Mesothelial cell of epicardium (in vitro differentiated cells): ENCODE results near the gene SCAP. TPM values are rescaled to one million over a fixed set of nuclear protein-coding genes. Genes with fewer than 3 reads are reported as not detected.

Experiments used
- DNase-seq, 2 experiments: peaks; one replicate each; pipeline ENCODE4 v3.0.0; 2021; ENCODE audit warnings: low spot score in 2 of 2; ENCODE audit not compliant: unreplicated experiment in 2 of 2
- H3K27ac Mint-ChIP-seq: 2 replicates; pipeline ENCODE4 v1.8.0; 2021; ENCODE audit warnings: mixed read lengths
- H3K27me3 Mint-ChIP-seq: 2 replicates; pipeline ENCODE4 v1.8.0; 2021; ENCODE audit warnings: low read depth, mixed read lengths
- H3K36me3 Mint-ChIP-seq: 2 replicates; pipeline ENCODE4 v1.8.0; 2021; ENCODE audit warnings: mixed read lengths
- H3K4me1 Mint-ChIP-seq: 2 replicates; pipeline ENCODE4 v1.8.0; 2021; ENCODE audit warnings: mixed read lengths
- H3K4me3 Mint-ChIP-seq: 2 replicates; pipeline ENCODE4 v1.8.0; 2021; ENCODE audit warnings: mild to moderate bottlenecking, moderate library complexity, mixed read lengths
- H3K9me3 Mint-ChIP-seq: 2 replicates; pipeline ENCODE4 v1.8.0; 2021; ENCODE audit warnings: mixed read lengths
- CTCF ChIP-seq: fragments of 200-600 bp; sonication (generic); IDR thresholded peaks from one replicate; pipeline ENCODE4 v1.5.0; 2021; ENCODE audit warnings: antibody characterized with exemption; ENCODE audit not compliant: unreplicated experiment
- total RNA-seq: library from RNA; stranded (reverse); gene quantifications from 3 replicates; pipeline ENCODE4 v1.2.1, GENCODE V29; 2021

Gene SCAP
- total RNA-seq, 1 donor from 2014 or later, result 113 TPM

- Mint-ChIP-seq H3K4me3 (no peak overlapping the region), H3K36me3 (peaks cover 39% of the 10 kb centered on the region), H3K27ac (no peak overlapping the region), H3K27me3 (no peaks in the 10 kb centered on the region), H3K4me1 (no peaks in the 10 kb centered on the region), H3K9me3 (no peaks in the 10 kb centered on the region)
- no peak for DNase-seq
- TF ChIP-seq CTCF, result no peak
These were observed 27.3 kb upstream of the SCAP start for GRCh38 chr3:47503033-47503432.

- Mint-ChIP-seq H3K27me3 (no peaks in the 10 kb centered on the region), H3K36me3 (peaks cover 40% of the 10 kb centered on the region), H3K4me3 (no peak overlapping the region), H3K4me1 (no peaks in the 10 kb centered on the region), H3K9me3 (no peaks in the 10 kb centered on the region), H3K27ac (peak overlapping the region; percentile 30)
- no peak for TF ChIP-seq CTCF
- no peak for DNase-seq
These were observed 21.2 kb upstream of the SCAP start for GRCh38 chr3:47496892-47497291.

DNA sequence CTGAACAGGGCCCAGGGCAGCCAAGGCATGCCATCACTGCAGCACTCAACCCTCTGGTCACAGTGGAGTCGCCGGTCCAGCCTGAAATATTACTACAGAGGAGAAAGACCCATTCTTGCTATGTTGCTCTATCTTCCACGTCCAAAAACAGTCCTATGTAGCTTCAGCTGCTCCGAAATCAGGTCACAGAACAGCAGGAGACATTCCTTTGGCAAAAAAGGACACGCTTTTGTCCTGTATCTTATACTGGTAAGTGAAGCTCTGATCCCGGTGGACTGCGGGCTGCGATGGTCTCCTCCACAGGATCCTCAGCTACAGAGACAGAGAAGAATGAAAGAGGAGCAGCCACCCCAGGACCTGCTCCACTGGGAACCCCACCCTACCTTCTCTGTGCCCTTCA lies 20.1 kb upstream of the SCAP start:
- no peak for TF ChIP-seq CTCF
- Mint-ChIP-seq H3K4me3 (no peak overlapping the region), H3K4me1 (no peaks in the 10 kb centered on the region), H3K27ac (no peak overlapping the region), H3K36me3 (peaks cover 34% of the 10 kb centered on the region), H3K27me3 (no peaks in the 10 kb centered on the region), H3K9me3 (no peaks in the 10 kb centered on the region)
- DNase-seq, result no peak

DNA sequence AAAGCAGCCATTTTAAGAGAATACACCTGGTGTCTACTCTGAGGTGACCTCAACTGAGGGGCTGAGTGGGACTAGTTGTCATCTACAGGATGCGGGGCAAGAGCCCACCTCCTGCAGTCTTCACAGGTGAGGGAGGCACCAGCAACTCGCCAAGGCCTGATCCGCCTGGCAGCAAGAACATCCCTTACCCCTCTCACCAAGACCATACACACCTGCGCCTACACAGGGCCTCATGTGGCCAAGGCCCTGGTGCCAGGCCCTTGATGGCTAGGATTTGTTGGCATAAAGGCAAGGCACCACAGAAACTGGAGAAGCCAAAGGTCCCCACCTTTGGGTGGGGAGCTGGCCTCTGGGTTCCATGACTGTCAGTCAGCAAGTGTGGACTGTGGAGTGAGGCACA lies 19.4 kb upstream of the SCAP start:
- Mint-ChIP-seq H3K4me3 (no peak overlapping the region), H3K36me3 (peaks cover 30% of the 10 kb centered on the region), H3K27me3 (no peaks in the 10 kb centered on the region), H3K27ac (no peak overlapping the region), H3K4me1 (no peaks in the 10 kb centered on the region), H3K9me3 (no peaks in the 10 kb centered on the region)
- DNase-seq, result no peak
- no peak for TF ChIP-seq CTCF

DNA sequence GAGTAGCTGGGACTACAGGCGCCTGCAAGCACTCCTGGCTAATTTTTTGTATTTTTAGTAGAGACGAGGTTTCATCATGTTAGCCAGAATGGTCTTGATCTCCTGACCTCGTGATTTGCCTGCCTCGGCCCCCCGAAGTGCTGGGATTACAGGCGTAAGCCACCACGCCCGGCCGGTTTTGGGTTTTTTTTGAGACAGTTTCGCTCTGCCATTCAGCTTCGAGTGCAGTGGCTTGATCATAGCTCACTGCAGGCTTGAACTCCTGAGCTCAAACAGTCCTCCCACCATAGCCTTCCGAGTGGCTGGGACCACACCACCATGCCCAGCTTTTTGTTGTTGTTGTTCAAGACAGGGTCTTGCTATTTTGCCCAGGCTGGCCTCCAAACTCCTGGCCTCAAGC lies 16.0 kb upstream of the SCAP start:
- H3K36me3 Mint-ChIP-seq, result peaks cover 18% of the 10 kb centered on the region
- no peak overlapping the region for H3K27ac Mint-ChIP-seq
- TF ChIP-seq CTCF, result no peak
- H3K4me1 Mint-ChIP-seq, result no peaks in the 10 kb centered on the region
- no peaks in the 10 kb centered on the region for H3K9me3 Mint-ChIP-seq
- H3K4me3 Mint-ChIP-seq, result no peak overlapping the region
- H3K27me3 Mint-ChIP-seq, result no peaks in the 10 kb centered on the region
- DNase-seq, result no peak

GRCh38 chr3:47491186-47491585 lies 15.4 kb upstream of the SCAP start:
- Mint-ChIP-seq H3K27me3 (no peaks in the 10 kb centered on the region), H3K27ac (no peak overlapping the region), H3K4me3 (no peak overlapping the region), H3K4me1 (no peaks in the 10 kb centered on the region), H3K36me3 (peaks cover 14% of the 10 kb centered on the region), H3K9me3 (no peaks in the 10 kb centered on the region)
- DNase-seq, result no peak
- no peak for TF ChIP-seq CTCF
